HG02870 (cell line): Measurements from ENCODE around the gene ZEB1.

Experiments
- ATAC-seq: cut with Tn5 transposase; IDR thresholded peaks from one replicate; pipeline ENCODE4 v1.9.1; 2021; ENCODE audit warnings: mild to moderate bottlenecking, moderate library complexity; ENCODE audit not compliant: unreplicated experiment

The ZEB1 gene

DNA sequence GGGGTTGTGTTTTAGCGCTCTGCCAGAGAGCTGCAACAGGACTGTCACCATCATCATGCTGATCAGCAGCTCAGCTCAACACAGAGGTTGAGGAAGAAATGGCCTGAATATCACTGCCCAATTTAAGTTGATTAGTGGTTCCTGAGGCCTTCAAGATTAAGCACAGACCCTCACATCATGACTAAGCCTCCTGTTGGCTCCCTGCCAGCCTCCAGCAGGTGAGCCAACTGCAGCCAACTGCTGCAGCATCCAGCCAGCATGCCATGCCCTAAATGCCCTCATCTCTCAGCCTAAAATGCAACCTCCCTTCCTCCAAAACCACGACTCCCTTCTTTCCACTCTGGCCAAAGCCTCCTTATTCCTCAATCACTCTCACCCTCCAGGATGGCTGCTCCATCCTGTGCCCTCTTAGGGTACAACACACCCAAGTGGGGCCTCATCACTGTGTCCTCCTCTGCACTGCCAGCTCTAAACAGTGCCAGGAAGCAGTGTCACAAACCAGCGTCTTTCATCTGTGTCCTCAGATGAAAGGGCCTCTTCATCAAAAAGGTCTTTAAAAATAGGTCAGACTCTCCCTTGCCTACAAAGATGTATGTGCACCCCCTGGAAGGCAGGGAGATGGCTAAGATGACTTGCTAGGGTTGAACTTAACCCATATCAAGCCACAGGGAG, 259.3 kb downstream of the ZEB1 start:
- ATAC-seq: no peak

DNA sequence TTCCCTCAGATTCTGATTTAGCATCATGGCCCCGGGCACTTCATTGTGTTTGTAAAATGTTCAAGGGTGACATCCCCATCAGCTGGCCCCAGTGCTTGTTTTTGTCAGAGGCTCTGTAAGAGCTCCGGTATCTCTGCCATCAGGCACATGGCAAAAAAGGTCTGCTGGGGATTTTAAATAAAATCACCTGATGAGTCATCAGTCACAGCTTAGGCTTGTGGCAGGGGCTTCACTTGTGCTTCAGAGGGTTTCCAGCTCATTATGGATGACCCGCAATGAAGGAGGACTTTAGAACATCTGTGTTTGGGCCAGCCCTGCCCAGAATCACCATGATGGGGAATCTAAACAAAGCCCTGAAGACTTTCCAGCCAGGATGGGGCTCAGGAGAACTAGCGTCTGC, 259.9 kb downstream of the ZEB1 start:
- no peak for ATAC-seq
